ENCODE data around the gene RPL28.

The RPL28 gene

DNA sequence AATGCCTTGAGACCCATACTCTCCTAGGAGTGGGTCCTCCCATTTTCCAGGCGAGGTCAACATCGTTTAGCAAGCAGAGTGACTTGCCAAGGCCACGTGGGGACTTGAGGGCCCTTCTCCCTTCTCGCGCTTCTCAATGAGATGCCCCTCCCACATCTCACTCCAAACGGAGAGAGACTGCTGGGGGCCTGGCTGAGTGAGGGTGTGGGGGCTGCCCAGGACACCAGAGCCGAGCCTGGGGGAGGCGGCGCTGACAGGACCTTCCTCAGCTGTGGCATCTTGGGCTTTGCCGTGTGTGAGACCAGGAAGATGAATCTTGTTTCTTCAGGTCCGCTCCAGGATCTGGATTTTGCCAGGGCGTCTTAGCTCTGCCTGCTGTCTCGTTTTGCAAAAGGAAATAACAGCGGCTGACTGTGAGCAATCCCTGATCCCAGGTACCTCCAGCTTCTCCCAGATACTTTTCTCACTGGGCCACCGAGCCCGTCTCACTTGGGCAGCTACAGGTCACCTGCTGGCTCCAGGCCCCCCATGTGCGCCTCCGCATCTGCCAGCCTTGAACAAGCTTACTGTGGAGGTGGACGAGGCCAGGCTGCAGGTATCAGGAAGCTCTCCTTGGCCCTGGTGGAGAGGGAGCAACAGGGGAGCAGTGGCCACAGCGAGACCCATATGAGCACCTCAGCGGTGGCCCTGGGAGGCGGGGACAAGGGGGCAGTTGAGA lies 37.3 kb upstream of the RPL28 start:
- Histone ChIP-seq H2AFZ (ENCODE audit: low read depth, low read length) (no peak overlapping the region), H3K9ac (ENCODE audit: low read depth, low read length) (no peak overlapping the region)

DNA sequence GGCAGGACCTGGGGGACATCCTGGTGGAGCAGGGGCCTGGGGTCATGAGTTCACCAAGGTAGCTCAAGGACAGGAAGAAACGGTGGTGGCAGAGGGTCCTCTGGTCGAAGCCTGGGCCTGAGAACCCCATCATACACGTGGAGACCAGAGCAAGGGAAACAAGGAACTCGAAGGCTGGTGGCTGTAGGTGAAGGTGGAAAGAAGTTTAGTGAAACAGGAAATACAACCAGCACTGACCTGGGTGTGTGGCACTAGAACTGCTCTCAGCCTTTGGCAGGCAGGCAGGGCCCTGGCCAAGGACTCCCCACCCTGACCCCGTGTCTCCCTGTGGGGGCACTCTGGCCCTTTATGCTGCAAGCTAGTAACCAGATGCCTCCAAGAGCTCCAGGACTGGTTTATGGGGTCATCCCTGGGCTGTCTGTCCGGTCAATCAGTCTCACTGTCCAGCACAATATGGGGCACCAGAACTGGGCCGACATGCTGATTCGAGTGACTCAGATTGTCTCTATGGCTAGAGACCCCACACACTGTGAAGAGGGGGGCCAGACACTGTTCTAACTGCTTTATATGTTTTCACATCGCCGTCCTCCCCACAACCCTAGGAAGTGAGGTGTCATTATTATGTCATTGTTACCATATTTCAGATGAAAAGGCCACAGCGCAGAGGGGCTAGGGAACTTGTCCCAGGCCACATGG lies 35.0 kb upstream of the RPL28 start:
- Histone ChIP-seq H3K9ac (ENCODE audit: low read depth, low read length) (no peak overlapping the region), H3K36me3 (ENCODE audit: insufficient read depth, low read length) (peaks cover 26% of the 10 kb centered on the region), H3K9me3 (ENCODE audit: insufficient read depth, low read length, severe bottlenecking) (no peaks in the 10 kb centered on the region), H3K4me3 (ENCODE audit: low read depth in 1 of 2, low read length in 2 of 2) (no peak overlapping the region), H3K79me2 (ENCODE audit: insufficient read depth, low read length) (no peaks in the 10 kb centered on the region), H3K27me3 (ENCODE audit: insufficient read depth, low read length, poor library complexity) (no peaks in the 10 kb centered on the region), H2AFZ (ENCODE audit: low read depth, low read length) (no peak overlapping the region), H3K27ac (ENCODE audit: low read length) (no peak overlapping the region), H3K4me1 (ENCODE audit: insufficient read depth, low read length) (no peaks in the 10 kb centered on the region), H4K20me1 (ENCODE audit: insufficient read depth, low read length) (peaks cover 8% of the 10 kb centered on the region), H3K4me2 (ENCODE audit: insufficient read depth, low read length) (no peak overlapping the region)
- ATAC-seq (ENCODE audit: insufficient read depth, low read depth), result no peak
- no peak for TF ChIP-seq EZH2 (IDR thresholded peaks at IDR 0.05; ENCODE audit: borderline replicate concordance, low read depth, low read length, severe bottlenecking)
- TF ChIP-seq, protein P1, sequence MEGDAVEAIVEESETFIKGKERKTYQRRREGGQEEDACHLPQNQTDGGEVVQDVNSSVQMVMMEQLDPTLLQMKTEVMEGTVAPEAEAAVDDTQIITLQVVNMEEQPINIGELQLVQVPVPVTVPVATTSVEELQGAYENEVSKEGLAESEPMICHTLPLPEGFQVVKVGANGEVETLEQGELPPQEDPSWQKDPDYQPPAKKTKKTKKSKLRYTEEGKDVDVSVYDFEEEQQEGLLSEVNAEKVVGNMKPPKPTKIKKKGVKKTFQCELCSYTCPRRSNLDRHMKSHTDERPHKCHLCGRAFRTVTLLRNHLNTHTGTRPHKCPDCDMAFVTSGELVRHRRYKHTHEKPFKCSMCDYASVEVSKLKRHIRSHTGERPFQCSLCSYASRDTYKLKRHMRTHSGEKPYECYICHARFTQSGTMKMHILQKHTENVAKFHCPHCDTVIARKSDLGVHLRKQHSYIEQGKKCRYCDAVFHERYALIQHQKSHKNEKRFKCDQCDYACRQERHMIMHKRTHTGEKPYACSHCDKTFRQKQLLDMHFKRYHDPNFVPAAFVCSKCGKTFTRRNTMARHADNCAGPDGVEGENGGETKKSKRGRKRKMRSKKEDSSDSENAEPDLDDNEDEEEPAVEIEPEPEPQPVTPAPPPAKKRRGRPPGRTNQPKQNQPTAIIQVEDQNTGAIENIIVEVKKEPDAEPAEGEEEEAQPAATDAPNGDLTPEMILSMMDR (IDR thresholded peaks at IDR 0.05; ENCODE audit: borderline replicate concordance, extremely low read depth, low read length, poor library complexity, severe bottlenecking), result no peak
- DNase-seq, result no peak

More for the DNA sequence above, 37.3 kb upstream of the RPL28 start:
- Histone ChIP-seq H3K79me2 (ENCODE audit: insufficient read depth, low read length) (peaks cover 3% of the 10 kb centered on the region), H4K20me1 (ENCODE audit: insufficient read depth, low read length) (peaks cover 24% of the 10 kb centered on the region), H3K4me3 (ENCODE audit: low read depth in 1 of 2, low read length in 2 of 2) (no peak overlapping the region), H3K36me3 (ENCODE audit: insufficient read depth, low read length) (peaks cover 46% of the 10 kb centered on the region), H3K27me3 (ENCODE audit: insufficient read depth, low read length, poor library complexity) (no peaks in the 10 kb centered on the region), H3K4me1 (ENCODE audit: insufficient read depth, low read length) (no peaks in the 10 kb centered on the region), H3K27ac (ENCODE audit: low read length) (no peak overlapping the region), H3K9me3 (ENCODE audit: insufficient read depth, low read length, severe bottlenecking) (no peaks in the 10 kb centered on the region), H3K4me2 (ENCODE audit: insufficient read depth, low read length) (no peak overlapping the region)
- no peak for DNase-seq
- ATAC-seq (ENCODE audit: insufficient read depth, low read depth), result no peak
- TF ChIP-seq, protein P1 (IDR thresholded peaks at IDR 0.05; ENCODE audit: borderline replicate concordance, extremely low read depth, low read length, poor library complexity, severe bottlenecking), result no peak
- TF ChIP-seq EZH2 (IDR thresholded peaks at IDR 0.05; ENCODE audit: borderline replicate concordance, low read depth, low read length, severe bottlenecking), result no peak

DNA sequence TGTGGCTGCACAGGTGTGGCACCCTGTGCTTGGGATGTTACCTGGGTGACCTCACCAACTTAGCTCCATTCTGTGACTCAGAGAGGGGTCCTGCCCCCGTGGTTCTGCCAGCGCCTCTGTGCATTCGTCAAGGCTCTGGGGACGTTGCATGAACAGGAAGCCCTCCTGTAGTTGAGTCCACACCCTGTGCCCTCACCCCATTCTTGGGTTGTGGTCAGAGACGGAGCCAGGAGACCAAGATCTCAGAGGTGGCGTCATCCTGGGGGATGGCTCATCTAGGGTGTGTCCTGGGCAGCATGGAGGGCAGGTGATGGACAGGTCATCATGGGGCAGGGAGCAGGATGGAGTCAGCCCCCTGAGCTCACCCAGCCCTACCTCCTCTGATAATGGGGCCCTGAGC lies 33.7 kb upstream of the RPL28 start:
- H3K4me1 ChIP-seq (ENCODE audit: insufficient read depth, low read length), result no peaks in the 10 kb centered on the region
- H3K27me3 ChIP-seq (ENCODE audit: insufficient read depth, low read length, poor library complexity), result no peaks in the 10 kb centered on the region
- no peak overlapping the region for H3K9ac ChIP-seq (ENCODE audit: low read depth, low read length)
- ATAC-seq (ENCODE audit: insufficient read depth, low read depth), result peak; percentile 12; the same call in 1 of the 3 replicates
- H2AFZ ChIP-seq (ENCODE audit: low read depth, low read length), result no peak overlapping the region
- H3K27ac ChIP-seq (ENCODE audit: low read length), result no peak overlapping the region
- H3K9me3 ChIP-seq (ENCODE audit: insufficient read depth, low read length, severe bottlenecking), result no peaks in the 10 kb centered on the region
- no peak for DNase-seq
- peaks cover 3% of the 10 kb centered on the region; the same call in 1 of the 2 replicates for H4K20me1 ChIP-seq (ENCODE audit: insufficient read depth, low read length)
- no peak overlapping the region for H3K4me2 ChIP-seq (ENCODE audit: insufficient read depth, low read length)
- peaks cover 14% of the 10 kb centered on the region for H3K36me3 ChIP-seq (ENCODE audit: insufficient read depth, low read length)
- no peak overlapping the region for H3K4me3 ChIP-seq (ENCODE audit: low read depth in 1 of 2, low read length in 2 of 2)
- TF ChIP-seq EZH2 (IDR thresholded peaks at IDR 0.05; ENCODE audit: borderline replicate concordance, low read depth, low read length, severe bottlenecking), result no peak
- TF ChIP-seq, protein P1 (IDR thresholded peaks at IDR 0.05; ENCODE audit: borderline replicate concordance, extremely low read depth, low read length, poor library complexity, severe bottlenecking), result no peak
- no peaks in the 10 kb centered on the region for H3K79me2 ChIP-seq (ENCODE audit: insufficient read depth, low read length)
